AG09319 (cell line): ENCODE results near the gene ABCB11.

ENCODE experiments used
- DNase-seq: peaks from one replicate; pipeline ENCODE4 v3.0.0-alpha.2; 2010; ENCODE audit warnings: low read depth; ENCODE audit errors: extremely low read depth
- CTCF ChIP-seq: IDR thresholded peaks from 2 replicates; pipeline ENCODE4 v1.5.1; 2011; ENCODE audit warnings: low read depth, mild to moderate bottlenecking, inconsistent platforms, low read length, moderate library complexity

Gene ABCB11

GRCh38 chr2:168955321-168955720 lies 75.8 kb downstream of the ABCB11 start:
- no peak for TF ChIP-seq CTCF
- no peak for DNase-seq

- no peak for DNase-seq
- no peak for TF ChIP-seq CTCF
Observed at GRCh38 chr2:168954256-168954655, 76.9 kb downstream of the ABCB11 start.

- no peak for TF ChIP-seq CTCF
Observed at GRCh38 chr2:168952424-168952823, 78.7 kb downstream of the ABCB11 start.

GRCh38 chr2:168951871-168952270 lies 79.3 kb downstream of the ABCB11 start:
- no peak for TF ChIP-seq CTCF
- DNase-seq = no peak

More at GRCh38 chr2:168952424-168952823, 78.7 kb downstream of the ABCB11 start:
- no peak for DNase-seq

GRCh38 chr2:168949324-168949723 lies 81.8 kb downstream of the ABCB11 start:
- DNase-seq = no peak
- no peak for TF ChIP-seq CTCF

- DNase-seq = no peak
- peak; percentile 50 for TF ChIP-seq CTCF
Observed at GRCh38 chr2:168948621-168949212, 82.4 kb downstream of the ABCB11 start.

GRCh38 chr2:168945508-168945907 lies 85.6 kb downstream of the ABCB11 start:
- TF ChIP-seq CTCF = no peak
- DNase-seq = no peak
